ENCODE results near the gene ACOT8.

DNA sequence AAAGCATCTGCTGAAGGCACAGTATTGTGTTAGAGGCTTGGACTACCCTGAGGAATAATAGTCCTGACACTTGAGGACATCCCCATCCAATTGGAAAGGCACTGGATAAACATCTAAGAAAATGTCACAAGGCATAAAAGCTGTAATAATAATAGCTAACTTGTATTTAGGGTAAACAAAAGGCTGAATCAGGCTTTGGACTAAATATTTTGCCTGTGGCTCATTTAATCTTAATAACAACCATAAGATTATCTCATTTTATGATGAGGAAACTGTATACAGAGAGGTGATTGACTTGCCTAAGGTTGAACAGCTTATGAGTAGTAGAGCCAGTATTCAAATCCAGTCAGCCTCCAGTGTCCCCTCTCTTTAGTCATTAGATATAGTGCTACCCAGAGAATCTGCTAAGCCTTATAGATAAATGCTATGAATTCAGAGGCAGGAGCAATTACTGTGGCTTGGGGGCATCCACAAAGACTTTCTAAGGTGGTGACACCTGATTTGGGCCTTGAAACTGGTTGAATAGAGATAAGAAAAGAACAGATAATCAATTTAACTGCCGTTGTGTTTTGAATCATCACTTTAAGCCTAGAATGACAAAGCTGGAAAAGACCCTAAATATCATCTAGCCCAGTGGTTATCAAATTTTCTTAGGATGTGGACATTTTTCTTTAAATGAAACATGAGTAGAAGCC is 16.4 kb upstream of the ACOT8 start:
- TF ChIP-seq, protein P1, sequence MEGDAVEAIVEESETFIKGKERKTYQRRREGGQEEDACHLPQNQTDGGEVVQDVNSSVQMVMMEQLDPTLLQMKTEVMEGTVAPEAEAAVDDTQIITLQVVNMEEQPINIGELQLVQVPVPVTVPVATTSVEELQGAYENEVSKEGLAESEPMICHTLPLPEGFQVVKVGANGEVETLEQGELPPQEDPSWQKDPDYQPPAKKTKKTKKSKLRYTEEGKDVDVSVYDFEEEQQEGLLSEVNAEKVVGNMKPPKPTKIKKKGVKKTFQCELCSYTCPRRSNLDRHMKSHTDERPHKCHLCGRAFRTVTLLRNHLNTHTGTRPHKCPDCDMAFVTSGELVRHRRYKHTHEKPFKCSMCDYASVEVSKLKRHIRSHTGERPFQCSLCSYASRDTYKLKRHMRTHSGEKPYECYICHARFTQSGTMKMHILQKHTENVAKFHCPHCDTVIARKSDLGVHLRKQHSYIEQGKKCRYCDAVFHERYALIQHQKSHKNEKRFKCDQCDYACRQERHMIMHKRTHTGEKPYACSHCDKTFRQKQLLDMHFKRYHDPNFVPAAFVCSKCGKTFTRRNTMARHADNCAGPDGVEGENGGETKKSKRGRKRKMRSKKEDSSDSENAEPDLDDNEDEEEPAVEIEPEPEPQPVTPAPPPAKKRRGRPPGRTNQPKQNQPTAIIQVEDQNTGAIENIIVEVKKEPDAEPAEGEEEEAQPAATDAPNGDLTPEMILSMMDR (IDR thresholded peaks at IDR 0.05; ENCODE audit: extremely low read depth in 1 of 2, insufficient read depth in 1 of 2, low read depth in 1 of 2, low read length in 2 of 2) = no peak
- TF ChIP-seq POLR2AphosphoS5 (IDR thresholded peaks at IDR 0.05; ENCODE audit: insufficient read depth, low read depth, low read length) = no peak
- TF ChIP-seq, protein P2, sequence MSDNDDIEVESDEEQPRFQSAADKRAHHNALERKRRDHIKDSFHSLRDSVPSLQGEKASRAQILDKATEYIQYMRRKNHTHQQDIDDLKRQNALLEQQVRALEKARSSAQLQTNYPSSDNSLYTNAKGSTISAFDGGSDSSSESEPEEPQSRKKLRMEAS (IDR thresholded peaks at IDR 0.05; ENCODE audit: insufficient read depth, insufficient read length) = no peak
- no peak for TF ChIP-seq FOS (IDR thresholded peaks at IDR 0.05; ENCODE audit: borderline replicate concordance, insufficient read depth, low read length)
- no peak for TF ChIP-seq EZH2 (IDR thresholded peaks at IDR 0.05; ENCODE audit: borderline replicate concordance, low read depth, low read length, severe bottlenecking)
